Measurements from ENCODE around the gene HELQ.
"Not testable (repeated sequence)": the region's sequence is repeated elsewhere in the genome, so short reads cannot be mapped to it uniquely, and the experiment has no call there.

Gene HELQ

DNA sequence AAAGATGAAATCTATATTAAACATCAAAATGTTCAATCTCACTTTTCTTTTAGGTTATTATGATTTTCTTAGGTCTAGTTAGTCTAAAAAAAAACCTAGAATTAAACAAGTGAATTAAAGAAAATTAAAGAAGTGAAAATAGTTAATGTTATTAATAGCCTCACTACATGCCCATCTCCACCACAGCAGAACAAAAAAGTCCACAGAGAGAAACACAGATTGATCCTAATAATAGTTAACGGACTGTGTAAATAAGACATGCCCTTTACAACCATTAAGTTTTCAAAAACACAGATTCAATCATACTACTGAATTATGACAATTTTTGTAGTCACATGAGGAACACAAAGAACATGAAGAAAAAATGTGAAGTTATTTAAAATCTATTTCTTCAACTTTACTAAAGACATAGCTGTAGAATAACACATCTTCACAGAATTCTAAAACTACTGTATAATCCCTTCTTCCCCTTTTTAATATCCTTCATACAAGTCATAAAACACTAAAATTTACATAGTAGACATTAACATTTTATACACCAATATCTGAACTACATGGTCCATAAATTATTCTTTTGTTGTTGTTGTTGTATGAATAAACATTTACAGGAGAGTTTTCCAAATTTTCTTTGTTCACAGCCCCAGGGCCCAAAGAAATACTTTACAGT, 15.3 kb downstream of the HELQ start:
- DNase-seq (ENCODE audit: low read depth): no peak

DNA sequence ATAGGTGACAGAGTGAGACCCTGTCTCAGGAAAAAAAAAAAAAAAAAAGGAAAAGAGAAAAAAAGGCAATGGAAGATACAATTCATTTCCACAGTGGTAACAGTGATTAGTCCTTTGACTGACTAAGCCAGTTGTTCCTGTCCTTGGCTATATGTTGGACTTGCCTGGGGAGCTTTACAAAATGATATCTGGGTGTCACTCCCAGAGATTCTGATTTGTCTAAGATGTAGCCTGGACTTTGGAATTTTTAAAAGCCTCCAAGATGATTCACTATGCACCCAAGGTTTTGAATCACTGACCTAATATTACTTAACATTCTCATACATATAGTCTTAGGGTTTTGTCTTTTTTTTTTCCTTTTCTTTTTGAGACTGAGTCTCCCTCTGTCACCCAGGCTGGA, 16.9 kb downstream of the HELQ start:
- DNase-seq (ENCODE audit: low read depth): no peak

DNA sequence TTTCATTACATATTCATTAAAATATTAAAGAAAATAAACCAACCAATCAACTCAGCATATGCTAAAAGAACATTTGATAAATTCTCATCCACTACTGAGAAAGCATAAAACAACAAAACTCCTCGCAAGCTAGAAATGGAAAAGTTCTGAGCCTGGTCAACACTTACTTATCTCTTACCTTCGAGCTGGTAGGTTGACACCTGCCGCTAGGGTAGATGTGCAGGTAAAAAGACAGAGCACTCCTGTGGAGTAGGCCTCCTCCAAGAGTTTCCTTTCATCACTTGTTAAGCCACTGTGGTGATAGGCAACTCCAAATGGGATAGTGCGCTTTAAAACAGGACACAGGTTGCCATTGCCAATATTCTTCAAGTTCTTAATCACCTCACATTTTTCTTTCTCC, 18.9 kb downstream of the HELQ start:
- no peak for DNase-seq (ENCODE audit: low read depth)

DNA sequence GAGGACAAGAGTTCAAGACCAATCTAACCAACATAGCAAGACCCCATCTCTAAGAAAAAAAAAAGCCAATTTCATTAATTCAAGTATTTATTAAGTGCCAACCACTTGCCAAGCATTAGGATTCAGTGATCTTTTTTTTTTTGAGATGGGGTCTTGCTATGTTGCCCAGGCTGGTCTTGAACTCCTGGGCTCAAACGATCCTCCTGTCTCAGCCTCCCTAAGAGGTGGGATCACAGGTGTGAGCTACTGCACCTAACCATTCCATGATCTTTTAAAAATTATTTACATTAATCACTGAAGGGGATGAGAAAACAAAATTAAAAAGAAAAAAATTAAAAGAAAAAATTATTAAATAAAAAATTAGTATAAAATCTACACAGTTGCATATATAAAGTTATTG, 24.4 kb downstream of the HELQ start:
- no peak for DNase-seq (ENCODE audit: low read depth)

DNA sequence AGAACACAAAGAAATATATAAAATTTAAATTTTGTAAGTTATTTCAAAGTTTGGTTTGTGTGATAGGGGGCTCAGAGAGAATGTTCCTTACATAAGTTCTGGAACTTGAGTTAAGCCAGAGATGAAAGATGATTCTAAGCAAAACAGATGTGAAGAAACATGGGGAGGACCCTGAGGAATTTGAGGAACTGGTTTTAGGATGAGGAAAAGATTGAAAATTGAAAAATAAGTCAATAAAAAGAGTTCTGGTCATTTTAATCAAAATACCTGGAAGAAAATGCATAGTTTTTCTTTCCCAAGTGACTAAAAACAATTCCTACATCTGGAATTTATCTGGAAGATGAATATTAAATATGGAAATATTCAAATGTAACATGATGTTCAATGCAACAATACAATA, 37.4 kb downstream of the HELQ start:
- DNase-seq (ENCODE audit: low read depth): no peak

DNA sequence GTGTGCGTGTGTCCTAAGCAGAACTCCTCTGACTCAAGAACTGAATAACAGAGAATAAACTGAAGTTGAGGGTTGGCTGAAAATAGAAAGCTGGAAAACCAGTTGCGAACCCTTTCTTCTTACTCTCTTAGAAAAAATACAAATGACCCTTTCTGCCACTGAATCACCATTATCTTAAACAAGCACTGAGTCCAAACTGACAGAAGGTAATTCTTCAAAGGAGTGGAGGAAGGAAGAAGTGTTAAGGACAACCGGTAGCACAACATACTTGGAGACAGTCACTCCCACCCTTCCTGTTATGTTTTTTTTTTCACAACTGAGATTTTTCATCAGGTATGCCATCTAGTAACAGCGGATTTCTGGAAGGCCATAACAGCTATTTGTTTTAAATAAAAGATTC, 38.1 kb downstream of the HELQ start:
- no peak for DNase-seq (ENCODE audit: low read depth)

DNA sequence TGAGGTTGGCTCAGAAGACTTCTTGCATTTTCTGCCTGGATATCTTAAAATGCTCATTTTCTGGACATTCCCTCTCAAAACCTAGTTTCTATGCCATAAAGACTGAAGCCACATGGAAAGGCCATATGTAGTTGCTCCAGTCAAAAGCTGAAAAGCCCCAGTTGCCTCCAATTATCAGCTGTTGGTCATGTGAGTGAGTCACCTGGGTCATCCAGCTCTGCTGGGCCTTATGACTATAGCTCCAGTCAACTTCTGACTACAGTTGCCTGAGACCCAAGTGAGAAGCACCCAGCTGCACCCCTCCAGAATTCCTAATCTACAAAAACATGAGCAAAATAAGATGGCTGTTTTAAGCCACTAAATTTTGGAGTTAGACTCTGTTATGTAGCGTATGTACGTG, 41.9 kb downstream of the HELQ start:
- DNase-seq (ENCODE audit: low read depth): no peak

DNA sequence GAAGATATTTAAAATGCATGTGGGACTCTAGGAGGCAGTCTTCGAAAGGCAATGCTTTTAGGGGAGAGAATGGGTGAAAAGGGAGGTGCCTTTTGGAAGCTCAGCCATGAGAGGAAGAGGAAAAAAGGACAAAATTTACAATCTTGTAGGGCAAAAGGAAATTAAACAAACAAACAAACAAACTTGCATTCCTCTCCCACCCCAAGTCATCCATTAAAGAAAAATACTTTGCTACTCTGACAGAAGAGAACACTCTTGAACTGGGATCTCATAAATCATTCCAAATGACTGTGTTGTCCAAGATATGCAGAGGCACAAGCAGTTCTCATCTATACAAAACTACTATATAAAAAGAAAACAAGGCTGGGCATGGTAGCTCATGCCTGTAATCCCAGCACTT, 46.7 kb downstream of the HELQ start:
- no peak for DNase-seq (ENCODE audit: low read depth)

DNA sequence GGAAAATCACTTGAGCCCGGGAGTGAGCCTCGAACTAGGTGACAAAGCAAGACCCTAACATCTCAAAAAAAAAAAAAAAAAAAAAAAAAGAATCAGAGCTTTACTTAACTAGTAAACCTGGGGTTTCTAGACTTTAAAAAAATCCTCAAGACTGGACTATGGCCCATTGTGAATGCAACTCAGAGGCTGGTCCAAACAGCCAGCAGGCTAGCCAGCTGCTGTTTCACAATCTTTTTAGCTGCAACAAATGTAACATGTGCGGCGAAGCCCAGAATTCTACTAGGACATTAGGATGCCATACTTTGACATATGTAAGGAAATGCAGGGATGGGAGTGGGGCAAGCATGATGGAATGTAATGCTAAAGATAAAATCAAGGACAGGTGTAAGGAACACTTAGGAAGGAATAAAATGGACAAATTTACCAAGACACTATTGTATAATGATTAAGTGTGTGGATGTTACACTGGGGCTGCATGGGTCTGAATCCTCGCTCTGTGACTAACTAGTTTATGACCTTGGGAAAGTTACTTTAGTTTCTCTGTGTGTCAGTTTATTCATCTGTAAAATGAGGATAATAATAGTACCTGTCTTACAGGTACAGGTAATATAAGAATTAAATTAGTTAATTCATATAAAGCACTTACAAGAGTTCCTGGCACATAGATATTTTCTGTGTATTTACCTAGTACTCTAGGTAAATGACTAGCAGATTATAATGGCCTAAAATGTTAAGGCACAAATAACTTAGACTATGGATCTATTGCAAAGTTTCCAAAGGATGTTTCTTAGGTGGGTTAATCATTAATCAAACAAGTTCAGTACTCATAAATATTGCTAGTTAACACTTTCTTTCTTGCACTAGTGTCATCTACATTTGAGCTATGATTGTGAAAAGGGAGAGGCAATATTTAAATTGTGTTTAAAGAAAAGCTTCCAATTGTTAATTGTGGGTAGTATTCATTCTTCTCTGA, 49.5 kb downstream of the HELQ start:
- DNase-seq (ENCODE audit: low read depth): no peak

DNA sequence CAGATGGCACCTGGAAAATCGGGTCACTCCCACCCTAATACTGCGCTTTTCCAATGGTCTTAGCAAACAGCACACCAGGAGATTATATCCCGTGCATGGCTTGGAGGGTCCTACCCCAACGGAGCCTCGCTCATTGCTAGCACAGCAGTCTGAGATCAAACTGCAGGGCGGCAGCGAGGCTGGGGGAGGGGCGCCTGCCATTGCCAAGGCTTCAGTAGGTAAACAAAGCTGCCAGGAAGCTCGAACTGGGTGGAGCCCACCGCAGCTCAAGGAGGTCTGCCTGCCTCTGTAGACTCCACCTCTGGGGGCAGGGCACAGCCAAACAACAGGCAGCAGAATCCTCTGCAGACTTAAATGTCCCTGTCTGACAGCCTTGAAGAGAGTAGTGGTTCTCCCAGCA, 57.5 kb downstream of the HELQ start:
- DNase-seq (ENCODE audit: low read depth): not testable (repeated sequence)

DNA sequence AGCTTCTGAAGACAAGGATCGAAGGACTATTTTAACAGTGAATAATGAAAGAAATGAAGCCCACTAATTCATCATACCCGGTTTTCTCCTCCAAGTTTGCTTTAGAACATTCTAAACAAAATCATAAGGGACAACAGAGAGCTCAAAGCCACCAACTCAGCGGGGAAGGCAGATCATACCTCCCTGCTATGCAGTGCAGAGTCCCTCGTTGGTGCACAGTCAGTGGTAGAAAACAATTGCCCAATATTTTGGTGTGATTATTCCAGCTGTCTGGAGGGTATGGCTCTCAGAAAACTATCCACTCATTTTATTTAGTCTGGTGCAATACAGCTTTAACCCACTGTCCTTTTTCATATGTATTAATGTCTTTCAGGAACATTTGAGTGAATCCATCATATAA, 61.7 kb downstream of the HELQ start:
- no peak for DNase-seq (ENCODE audit: low read depth)

DNA sequence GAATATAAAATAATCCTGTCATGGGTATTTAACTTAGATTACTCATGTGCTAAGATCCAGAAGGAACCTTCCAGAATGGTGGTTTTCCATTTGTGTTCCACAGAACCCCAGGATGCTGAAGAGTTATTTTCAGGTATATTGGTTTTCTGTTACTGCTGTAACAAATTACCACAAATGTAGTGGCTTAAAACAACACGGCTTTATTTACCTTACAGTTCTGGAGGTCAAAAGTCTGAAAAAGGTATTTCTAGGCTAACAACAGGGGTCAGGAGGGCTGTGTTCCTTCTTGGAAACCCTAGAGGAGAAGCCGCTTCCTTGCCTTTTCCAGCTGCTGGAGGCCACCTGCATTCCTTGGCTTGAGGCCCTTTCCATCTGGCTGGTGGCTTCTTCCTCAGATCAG, 63.1 kb downstream of the HELQ start:
- no peak for DNase-seq (ENCODE audit: low read depth)

DNA sequence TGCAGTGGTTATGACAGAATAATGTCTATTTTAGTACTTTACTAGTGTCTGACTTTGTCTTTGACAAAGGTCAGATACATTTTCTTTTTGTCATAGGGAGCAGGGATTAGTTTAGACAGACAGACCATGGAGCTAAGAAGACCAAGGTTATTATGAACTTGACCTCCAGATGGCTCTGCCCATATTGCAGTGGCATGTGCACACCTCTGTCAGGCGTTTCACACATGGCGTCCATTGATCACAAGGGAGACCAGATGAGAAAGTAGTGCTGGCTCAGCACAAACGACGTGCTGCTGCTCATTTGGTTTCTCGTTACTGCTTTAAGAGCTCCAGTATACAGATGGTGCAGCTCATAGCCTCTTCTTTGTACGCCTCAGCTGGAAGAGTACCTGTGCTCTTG, 64.7 kb downstream of the HELQ start:
- no peak for DNase-seq (ENCODE audit: low read depth)

DNA sequence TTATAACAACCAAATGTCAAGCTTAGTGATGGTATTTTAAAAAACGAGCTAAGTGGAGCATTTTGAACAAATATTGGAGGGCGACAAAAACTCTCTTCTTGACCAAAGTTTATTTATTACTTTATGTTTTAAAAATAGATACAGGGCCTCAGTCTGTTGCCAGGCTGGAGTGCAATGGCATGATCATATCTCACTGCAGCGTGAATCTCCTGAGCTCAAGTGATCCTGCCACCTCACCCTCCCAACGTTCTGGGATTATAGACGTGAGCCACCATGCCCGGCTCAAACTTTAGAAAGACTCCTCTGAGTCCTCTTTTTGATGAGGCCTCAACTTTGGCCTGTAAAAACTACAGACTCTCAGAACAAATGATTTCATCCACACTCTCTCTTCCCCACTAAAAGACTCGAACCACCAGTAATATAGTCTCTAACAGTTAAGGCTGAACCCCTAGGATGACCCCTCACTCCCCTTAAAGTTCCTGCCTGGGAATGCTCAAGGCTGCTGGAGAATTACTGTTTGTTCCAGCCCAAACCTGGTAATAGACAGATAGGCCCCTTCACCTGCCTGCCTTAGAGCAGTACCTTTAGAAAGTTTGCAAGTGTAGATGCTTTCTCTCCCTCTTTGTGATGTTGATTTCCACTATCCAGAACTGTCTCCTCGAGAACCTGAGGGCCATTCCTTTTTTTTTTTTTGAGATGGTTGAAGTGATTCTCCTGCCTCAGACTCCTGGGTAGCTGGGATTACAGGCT, 65.7 kb downstream of the HELQ start:
- no peak for DNase-seq (ENCODE audit: low read depth)

DNA sequence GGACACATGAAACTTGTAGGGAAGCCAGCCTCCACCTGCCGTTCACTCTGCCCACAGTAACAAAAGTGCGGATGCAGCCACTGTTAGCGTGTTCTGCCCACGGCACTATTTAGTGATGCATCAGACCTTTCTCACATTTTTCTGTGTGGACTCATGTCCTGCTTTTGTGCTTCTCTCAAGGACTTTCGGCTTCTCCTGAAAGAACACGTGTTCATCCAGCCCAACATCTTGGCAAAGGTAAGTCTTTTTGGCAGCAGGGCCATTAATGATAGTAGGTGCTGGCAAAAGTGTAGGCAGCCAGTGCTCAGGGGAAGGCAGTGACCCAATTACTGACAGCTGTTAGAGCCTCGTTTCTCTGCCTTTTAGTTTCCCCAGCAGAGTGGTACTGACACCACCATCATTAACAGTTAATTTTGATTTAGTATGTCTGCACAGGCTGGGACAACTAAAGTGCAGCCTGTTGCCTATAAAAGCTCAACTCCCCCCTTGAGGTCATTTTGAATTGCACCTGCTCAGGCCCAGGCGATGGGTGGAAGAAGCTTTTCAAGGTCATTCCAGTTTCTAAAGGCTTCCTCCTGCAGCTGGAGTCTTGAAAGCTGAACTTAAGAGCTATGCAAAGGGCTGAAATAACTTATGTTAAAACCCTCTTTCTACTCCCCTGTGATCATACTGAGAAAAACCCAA, 66.4 kb downstream of the HELQ start:
- no peak for DNase-seq (ENCODE audit: low read depth)

DNA sequence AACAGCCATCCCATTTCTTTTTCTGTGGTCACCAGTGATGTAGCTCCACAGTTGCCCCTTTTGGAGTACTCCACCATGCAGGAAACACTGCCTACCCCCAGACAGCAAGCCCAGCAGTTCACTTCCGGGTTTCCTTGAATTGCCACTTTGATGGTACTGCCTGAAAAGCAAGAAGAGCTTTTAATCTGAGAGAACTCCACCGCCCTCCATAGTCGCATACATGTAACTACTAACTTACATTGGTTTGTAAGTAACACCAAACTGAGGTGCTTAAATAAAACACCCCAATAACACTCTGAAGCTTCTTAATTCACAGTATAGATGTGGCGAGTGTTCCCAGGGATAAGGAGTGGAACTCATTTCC, 67.3 kb downstream of the HELQ start:
- no peak for DNase-seq (ENCODE audit: low read depth)

DNA sequence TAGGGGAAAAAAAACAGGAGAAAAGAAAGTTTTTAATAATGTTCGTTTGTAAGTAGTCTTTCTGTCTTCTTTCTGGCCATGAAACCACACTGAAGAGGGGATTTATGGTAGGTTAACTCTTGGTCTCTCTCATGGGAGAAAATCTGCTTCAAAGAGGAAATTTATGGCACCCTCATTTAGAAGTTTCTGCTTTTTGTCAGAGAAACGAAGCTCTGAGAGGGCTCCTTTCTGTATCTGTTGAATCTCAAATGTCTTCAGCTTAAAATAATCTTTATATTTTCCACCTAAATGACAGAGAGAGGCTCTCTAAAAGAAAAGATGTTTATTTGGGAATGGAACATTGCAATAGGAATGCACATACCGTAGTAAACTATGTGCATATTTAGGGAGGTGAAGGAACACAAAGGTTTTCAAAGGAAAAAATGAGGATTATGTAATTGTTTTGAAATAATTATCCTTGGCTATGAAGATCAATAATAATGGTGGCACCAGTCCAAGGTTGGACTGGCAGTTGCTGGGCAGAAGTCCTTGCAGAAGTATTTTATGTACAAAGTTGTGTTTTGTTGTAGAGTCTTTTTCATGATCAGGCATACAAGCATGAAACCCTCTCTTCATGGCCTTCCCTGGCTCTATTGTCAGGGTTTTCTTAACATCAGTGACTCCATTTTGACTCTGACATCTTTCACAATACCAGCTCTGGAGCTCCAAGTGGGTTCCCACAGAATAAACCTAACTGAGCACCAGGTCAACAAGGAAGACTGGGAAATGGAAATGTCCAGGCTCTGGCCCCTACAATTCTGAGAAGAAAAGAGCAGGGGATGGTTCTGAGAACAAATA, 67.9 kb downstream of the HELQ start:
- DNase-seq (ENCODE audit: low read depth): no peak

DNA sequence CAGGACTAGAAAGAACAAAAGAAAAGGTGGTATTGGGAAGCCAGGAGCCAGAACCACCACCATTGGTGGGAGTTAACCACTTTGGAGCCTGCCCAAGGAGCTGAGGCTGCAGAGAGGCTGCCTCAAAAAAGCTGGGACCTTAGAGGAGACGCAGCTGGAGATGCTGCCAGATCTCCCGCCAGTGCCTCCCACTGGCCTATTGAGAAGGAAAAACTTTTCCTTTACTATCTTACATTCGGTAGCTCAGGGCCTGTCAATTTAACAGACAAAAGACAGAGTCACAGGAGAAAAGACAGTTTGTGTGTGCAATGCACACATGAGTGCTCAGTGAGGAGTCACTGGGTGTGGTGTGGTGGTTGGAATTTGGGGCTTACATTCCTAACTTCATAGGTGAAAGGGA, 68.6 kb downstream of the HELQ start:
- DNase-seq (ENCODE audit: low read depth): no peak

DNA sequence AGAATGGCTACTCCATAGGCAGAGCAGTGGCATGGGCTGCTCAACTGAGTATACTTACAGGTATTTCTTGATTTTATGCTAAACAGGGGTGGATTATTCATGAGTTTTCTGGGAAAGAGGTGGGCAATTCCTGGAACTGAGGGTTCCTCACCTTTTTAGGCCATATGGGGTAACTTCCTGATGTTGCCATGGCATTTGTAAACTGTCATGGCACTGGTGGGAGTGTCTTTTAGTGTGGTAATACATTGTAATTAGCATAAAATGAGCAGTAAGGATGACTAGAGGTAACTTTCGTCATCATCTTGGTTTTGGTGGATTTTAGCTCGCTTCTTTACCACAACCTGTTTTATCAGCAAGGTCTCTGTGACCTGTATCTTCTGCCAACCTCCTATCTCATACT, 72.8 kb downstream of the HELQ start:
- DNase-seq (ENCODE audit: low read depth): no peak

DNA sequence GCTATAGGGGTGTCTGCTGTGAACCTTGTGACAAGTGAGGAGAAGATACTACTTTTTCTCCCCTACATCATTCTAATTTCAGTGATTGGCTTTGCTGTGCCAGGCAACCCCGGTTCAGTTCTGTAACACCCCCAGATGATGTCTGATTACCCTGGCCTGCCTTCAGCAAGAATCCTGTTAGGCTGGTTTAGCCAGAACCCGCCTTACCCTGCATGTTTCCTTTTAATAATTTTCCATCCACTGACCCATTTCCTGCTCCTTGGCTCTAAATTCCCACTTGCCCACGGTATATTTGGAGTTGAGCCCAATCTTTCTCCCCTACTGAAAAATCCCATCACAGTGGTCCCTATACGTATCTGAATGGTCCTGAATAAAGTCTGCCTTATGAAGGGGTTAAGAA, 74.5 kb downstream of the HELQ start:
- no peak for DNase-seq (ENCODE audit: low read depth)

DNA sequence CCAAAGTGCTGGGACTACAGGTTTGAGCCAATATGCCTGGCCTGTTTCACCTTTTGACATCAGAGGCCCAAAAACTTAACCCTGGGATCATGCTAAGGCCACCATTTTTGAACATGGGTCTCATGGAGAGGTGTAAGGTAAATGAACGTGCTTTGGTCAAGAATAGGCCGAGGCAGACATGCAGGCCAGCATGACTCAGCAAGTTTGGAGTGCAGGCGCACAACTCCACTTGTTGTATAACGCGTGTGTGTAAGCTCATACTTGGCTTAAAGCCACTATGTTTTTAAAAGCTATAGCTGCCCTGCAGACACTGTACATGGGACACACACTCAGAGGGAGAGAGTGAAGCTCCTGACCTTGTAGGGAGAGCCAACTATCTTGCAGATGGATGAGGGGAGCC, 77.2 kb downstream of the HELQ start:
- no peak for DNase-seq (ENCODE audit: low read depth)
